PC-3 (cell line): ENCODE measurements around the gene ACY1.

Source experiments
- EZH2 ChIP-seq: fragments of 300-600 bp; sonication (generic); IDR thresholded peaks from one replicate; pipeline ENCODE4 v1.6.1; 2017; ENCODE audit warnings: antibody characterized with exemption, mild to moderate bottlenecking, low read length; ENCODE audit not compliant: unreplicated experiment
- EZH2phosphoT487 ChIP-seq: fragments of 300-600 bp; sonication (generic); IDR thresholded peaks from 2 replicates; pipeline ENCODE4 v1.6.1; 2018; ENCODE audit warnings: mild to moderate bottlenecking, antibody characterized with exemption, low read length, borderline replicate concordance
- TF ChIP-seq, protein P1 (sequence below): fragments of 300-600 bp; sonication (generic); conservative IDR thresholded peaks from 2 replicates; pipeline ENCODE4 v1.5.1; 2017; ENCODE audit warnings: antibody characterized with exemption, low read depth, mild to moderate bottlenecking, low read length

DNA sequence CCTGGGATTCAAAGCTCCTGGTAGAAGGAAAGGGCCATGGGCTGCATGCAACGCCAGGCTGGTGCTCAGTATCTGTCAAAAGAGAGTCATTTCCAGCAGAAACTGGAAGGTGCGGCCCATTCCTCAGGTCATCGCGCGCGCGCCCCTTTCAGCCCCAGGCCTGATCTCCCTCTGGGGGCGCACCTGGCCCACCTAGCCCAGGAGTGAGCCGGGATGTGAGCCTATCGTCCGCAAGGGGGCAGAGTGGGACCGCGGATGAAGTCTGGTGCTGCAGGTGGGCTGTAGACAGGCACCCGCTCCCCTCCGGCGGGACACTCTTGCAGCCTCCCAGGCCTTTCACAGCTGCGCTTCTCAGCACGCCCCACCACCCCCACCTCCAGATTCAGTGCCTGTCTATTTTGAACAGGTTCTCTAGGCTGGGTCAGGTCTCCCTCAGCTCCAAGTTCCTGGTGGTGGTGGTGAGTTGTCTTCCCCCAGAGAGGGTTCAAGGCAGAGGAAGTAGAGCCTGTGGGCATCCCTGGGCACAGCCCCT, 18.2 kb downstream of the ACY1 start:
- TF ChIP-seq, protein P1, sequence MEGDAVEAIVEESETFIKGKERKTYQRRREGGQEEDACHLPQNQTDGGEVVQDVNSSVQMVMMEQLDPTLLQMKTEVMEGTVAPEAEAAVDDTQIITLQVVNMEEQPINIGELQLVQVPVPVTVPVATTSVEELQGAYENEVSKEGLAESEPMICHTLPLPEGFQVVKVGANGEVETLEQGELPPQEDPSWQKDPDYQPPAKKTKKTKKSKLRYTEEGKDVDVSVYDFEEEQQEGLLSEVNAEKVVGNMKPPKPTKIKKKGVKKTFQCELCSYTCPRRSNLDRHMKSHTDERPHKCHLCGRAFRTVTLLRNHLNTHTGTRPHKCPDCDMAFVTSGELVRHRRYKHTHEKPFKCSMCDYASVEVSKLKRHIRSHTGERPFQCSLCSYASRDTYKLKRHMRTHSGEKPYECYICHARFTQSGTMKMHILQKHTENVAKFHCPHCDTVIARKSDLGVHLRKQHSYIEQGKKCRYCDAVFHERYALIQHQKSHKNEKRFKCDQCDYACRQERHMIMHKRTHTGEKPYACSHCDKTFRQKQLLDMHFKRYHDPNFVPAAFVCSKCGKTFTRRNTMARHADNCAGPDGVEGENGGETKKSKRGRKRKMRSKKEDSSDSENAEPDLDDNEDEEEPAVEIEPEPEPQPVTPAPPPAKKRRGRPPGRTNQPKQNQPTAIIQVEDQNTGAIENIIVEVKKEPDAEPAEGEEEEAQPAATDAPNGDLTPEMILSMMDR: peak; percentile 99
- TF ChIP-seq EZH2 (no peak), EZH2phosphoT487 (no peak)
